GM12801 (cell line): ENCODE results near the gene ANKS1B.

Experiments
- CTCF ChIP-seq: IDR thresholded peaks from one replicate; pipeline ENCODE4 v1.5.1; 2011; ENCODE audit warnings: control low read depth; ENCODE audit not compliant: insufficient read length; ENCODE audit errors: extremely low read depth

ANKS1B gene

GRCh38 chr12:98864363-98864762 lies 1120.4 kb downstream of the ANKS1B start:
- TF ChIP-seq CTCF: no peak

GRCh38 chr12:98863167-98863566 lies 1121.6 kb downstream of the ANKS1B start:
- TF ChIP-seq CTCF: no peak

GRCh38 chr12:98861251-98861650 lies 1123.5 kb downstream of the ANKS1B start:
- TF ChIP-seq CTCF: no peak

- no peak for TF ChIP-seq CTCF
These were observed 1127.7 kb downstream of the ANKS1B start for GRCh38 chr12:98856897-98857540.

- TF ChIP-seq CTCF: no peak
These were observed 1132.6 kb downstream of the ANKS1B start for GRCh38 chr12:98852181-98852580.

GRCh38 chr12:98847242-98847641 lies 1137.5 kb downstream of the ANKS1B start:
- TF ChIP-seq CTCF: no peak

- no peak for TF ChIP-seq CTCF
These were observed 1138.8 kb downstream of the ANKS1B start for GRCh38 chr12:98845957-98846356.

GRCh38 chr12:98840325-98840724 lies 1144.4 kb downstream of the ANKS1B start:
- no peak for TF ChIP-seq CTCF
